Measurements from ENCODE around the gene PFKL. TPM values are rescaled to one million over a fixed set of nuclear protein-coding genes. Genes with fewer than 3 reads are reported as not detected.

Gene PFKL
- polyA plus RNA-seq, 2 of the 4 experiments (the other 2 are of a cell fraction) = 23.2 to 38.7 TPM

DNA sequence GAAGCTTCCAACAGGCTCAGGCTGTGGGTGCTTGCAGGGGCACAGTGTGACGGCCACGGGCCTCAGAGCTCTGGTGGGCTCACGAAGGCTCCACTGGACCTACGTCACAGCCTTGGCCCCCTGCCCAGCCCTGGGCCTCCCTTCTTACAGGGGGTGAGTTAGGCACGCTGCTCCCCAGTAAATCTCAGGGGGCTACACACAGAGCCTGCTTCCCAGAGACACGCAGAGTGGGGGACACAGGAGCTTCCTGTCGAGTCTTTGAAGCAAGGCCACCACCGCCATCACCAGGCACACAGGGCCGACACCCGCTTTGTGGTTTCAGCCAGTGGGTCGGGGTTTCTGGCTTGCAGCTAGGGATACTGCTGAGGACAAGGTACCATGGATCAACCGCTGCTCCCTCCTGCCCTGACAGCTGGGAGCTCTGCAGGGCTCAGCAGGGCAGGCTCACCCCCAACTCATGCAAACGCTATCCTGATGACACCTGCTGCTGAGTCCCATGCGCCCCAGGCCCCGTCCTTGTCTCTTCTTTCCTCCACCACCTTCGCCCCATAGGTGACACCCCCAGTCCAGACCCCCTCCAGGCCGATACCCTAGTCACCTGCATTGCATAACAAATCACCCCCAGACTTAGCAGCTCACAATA is 44.8 kb downstream of the PFKL start:
- no peak overlapping the region for H3K4me2 ChIP-seq
- FAIRE-seq (no peak), ATAC-seq (no peak), DNase-seq (ENCODE audit: low read depth in 1 of 2, low spot score in 1 of 2) (no peak)
- H3K4me3 ChIP-seq = no peak overlapping the region
- ChIA-PET CTCF (interaction anchor here (0.6 kb wide), 1 partner anchor 14 kb away, joined by 3 read pairs; no protein-coding TSS in a partner anchor), POLR2A (no interaction called here)
- peaks cover 9% of the 10 kb centered on the region for H3K4me1 ChIP-seq
- no peak overlapping the region for H3K27ac ChIP-seq
- 74% methylated on average over 11 of the region's 17 CpGs for WGBS (ENCODE audit: missing lambda C conversion rate)
- no peaks in the 10 kb centered on the region for H3K9me3 ChIP-seq
- TF ChIP-seq BHLHE40 (IDR thresholded peaks at IDR 0.05; ENCODE audit: low read depth, low read length) (no peak), RNF2 (IDR thresholded peaks at IDR 0.05; ENCODE audit: borderline replicate concordance, low read depth) (no peak), MAFK (IDR thresholded peaks at IDR 0.05; ENCODE audit: partially characterized antibody) (no peak), POLR2AphosphoS2 (conservative IDR thresholded peaks at IDR 0.05; ENCODE audit: low read length) (no peak), EHF (CRISPR knock-in tag; IDR thresholded peaks at IDR 0.05) (no peak), HOXA7 (CRISPR knock-in tag; IDR thresholded peaks at IDR 0.05) (no peak), JUN (IDR thresholded peaks at IDR 0.05) (no peak), MAZ (IDR thresholded peaks at IDR 0.05; ENCODE audit: borderline replicate concordance, low read depth, low read length) (no peak), JUNB (IDR thresholded peaks at IDR 0.05) (no peak), ZFP36 (IDR thresholded peaks at IDR 0.05; ENCODE audit: borderline replicate concordance, partially characterized antibody) (no peak), ZSCAN20 (CRISPR knock-in tag; IDR thresholded peaks at IDR 0.05) (no peak), CHD2 (IDR thresholded peaks at IDR 0.05; ENCODE audit: low read length, partially characterized antibody) (no peak), HOXB13 (CRISPR knock-in tag; IDR thresholded peaks at IDR 0.05; ENCODE audit: low read depth) (no peak), RFX5 (IDR thresholded peaks at IDR 0.05) (no peak), RARB (CRISPR knock-in tag; IDR thresholded peaks at IDR 0.05) (no peak)
- TF ChIP-seq, protein P1, sequence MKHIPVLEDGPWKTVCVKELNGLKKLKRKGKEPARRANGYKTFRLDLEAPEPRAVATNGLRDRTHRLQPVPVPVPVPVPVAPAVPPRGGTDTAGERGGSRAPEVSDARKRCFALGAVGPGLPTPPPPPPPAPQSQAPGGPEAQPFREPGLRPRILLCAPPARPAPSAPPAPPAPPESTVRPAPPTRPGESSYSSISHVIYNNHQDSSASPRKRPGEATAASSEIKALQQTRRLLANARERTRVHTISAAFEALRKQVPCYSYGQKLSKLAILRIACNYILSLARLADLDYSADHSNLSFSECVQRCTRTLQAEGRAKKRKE (CRISPR knock-in tag; IDR thresholded peaks at IDR 0.05; ENCODE audit: low read depth) = no peak
- TF ChIP-seq, protein P2, sequence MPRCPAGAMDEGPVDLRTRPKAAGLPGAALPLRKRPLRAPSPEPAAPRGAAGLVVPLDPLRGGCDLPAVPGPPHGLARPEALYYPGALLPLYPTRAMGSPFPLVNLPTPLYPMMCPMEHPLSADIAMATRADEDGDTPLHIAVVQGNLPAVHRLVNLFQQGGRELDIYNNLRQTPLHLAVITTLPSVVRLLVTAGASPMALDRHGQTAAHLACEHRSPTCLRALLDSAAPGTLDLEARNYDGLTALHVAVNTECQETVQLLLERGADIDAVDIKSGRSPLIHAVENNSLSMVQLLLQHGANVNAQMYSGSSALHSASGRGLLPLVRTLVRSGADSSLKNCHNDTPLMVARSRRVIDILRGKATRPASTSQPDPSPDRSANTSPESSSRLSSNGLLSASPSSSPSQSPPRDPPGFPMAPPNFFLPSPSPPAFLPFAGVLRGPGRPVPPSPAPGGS (IDR thresholded peaks at IDR 0.05) = no peak
- TF ChIP-seq, protein P3, sequence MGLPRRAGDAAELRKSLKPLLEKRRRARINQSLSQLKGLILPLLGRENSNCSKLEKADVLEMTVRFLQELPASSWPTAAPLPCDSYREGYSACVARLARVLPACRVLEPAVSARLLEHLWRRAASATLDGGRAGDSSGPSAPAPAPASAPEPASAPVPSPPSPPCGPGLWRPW (IDR thresholded peaks at IDR 0.05) = no peak
- TF ChIP-seq, protein P4, sequence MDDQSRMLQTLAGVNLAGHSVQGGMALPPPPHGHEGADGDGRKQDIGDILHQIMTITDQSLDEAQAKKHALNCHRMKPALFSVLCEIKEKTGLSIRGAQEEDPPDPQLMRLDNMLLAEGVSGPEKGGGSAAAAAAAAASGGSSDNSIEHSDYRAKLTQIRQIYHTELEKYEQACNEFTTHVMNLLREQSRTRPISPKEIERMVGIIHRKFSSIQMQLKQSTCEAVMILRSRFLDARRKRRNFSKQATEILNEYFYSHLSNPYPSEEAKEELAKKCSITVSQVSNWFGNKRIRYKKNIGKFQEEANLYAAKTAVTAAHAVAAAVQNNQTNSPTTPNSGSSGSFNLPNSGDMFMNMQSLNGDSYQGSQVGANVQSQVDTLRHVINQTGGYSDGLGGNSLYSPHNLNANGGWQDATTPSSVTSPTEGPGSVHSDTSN (IDR thresholded peaks at IDR 0.05) = no peak
- TF ChIP-seq, protein P5, sequence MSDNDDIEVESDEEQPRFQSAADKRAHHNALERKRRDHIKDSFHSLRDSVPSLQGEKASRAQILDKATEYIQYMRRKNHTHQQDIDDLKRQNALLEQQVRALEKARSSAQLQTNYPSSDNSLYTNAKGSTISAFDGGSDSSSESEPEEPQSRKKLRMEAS (IDR thresholded peaks at IDR 0.05) = no peak

DNA sequence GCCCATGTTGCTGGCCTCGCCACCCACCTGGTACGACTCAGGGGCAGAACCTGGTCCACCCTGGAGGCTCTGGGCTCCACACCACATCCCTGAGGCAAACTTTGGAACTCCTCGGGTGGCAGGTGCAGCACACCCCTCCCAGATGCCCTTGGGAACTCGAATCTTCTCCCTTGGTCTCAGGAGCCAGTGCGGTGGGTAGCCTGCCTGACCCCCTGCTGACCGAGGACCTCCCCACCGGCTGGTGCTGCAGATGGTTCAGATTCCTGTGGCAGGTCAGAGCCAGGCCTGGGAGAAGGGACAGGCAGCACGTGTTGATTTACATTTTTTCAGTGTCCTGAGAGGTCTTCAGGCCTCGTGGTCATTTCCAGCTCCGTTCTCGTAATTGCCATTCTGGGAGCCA is 45.6 kb downstream of the PFKL start:
- ChIA-PET CTCF (interaction anchor here (0.5 kb wide), 1 partner anchor 43 kb away, joined by 3 read pairs; no protein-coding TSS in a partner anchor), POLR2A (no interaction called here)
- H3K27ac ChIP-seq = no peak overlapping the region
- no peak overlapping the region for H3K4me3 ChIP-seq
- TF ChIP-seq PHF8 (IDR thresholded peaks at IDR 0.05; ENCODE audit: borderline replicate concordance, low read depth) (no peak), CEBPB (IDR thresholded peaks at IDR 0.05) (no peak), ZC3H11A (IDR thresholded peaks at IDR 0.05) (no peak), TP53 (CRISPR knock-in tag; IDR thresholded peaks at IDR 0.05) (no peak), RFX5 (IDR thresholded peaks at IDR 0.05) (no peak), MAZ (IDR thresholded peaks at IDR 0.05; ENCODE audit: borderline replicate concordance, low read depth, low read length) (no peak), RARB (CRISPR knock-in tag; IDR thresholded peaks at IDR 0.05) (no peak), GATA3 (IDR thresholded peaks at IDR 0.05; ENCODE audit: borderline replicate concordance) (no peak), JUN (IDR thresholded peaks at IDR 0.05) (no peak), KDM1A (IDR thresholded peaks at IDR 0.05; ENCODE audit: low read depth) (no peak), HOXB13 (CRISPR knock-in tag; IDR thresholded peaks at IDR 0.05; ENCODE audit: low read depth) (no peak)
- TF ChIP-seq, protein P6, sequence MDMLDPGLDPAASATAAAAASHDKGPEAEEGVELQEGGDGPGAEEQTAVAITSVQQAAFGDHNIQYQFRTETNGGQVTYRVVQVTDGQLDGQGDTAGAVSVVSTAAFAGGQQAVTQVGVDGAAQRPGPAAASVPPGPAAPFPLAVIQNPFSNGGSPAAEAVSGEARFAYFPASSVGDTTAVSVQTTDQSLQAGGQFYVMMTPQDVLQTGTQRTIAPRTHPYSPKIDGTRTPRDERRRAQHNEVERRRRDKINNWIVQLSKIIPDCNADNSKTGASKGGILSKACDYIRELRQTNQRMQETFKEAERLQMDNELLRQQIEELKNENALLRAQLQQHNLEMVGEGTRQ (IDR thresholded peaks at IDR 0.05) = no peak
- TF ChIP-seq, protein P3 (IDR thresholded peaks at IDR 0.05) = no peak
- TF ChIP-seq, protein P7, sequence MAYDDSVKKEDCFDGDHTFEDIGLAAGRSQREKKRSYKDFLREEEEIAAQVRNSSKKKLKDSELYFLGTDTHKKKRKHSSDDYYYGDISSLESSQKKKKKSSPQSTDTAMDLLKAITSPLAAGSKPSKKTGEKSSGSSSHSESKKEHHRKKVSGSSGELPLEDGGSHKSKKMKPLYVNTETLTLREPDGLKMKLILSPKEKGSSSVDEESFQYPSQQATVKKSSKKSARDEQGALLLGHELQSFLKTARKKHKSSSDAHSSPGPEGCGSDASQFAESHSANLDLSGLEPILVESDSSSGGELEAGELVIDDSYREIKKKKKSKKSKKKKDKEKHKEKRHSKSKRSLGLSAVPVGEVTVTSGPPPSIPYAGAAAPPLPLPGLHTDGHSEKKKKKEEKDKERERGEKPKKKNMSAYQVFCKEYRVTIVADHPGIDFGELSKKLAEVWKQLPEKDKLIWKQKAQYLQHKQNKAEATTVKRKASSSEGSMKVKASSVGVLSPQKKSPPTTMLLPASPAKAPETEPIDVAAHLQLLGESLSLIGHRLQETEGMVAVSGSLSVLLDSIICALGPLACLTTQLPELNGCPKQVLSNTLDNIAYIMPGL (CRISPR knock-in tag; IDR thresholded peaks at IDR 0.05; ENCODE audit: borderline replicate concordance) = no peak
- ATAC-seq (no peak), DNase-seq (ENCODE audit: low read depth in 1 of 2, low spot score in 1 of 2) (no peak), FAIRE-seq (no peak)
- H3K9me3 ChIP-seq = no peaks in the 10 kb centered on the region
- peaks cover 2% of the 10 kb centered on the region; the same call in 2 of the 3 replicates for H3K4me1 ChIP-seq
- no peak overlapping the region for H3K4me2 ChIP-seq
- 53% methylated on average over 5 of the region's 11 CpGs for WGBS (ENCODE audit: missing lambda C conversion rate)
